WTC11 (cell line): ENCODE data around the gene IL12RB1. TPM values are rescaled to one million over a fixed set of nuclear protein-coding genes. Genes with fewer than 3 reads are reported as not detected.

ENCODE experiments used
- ATAC-seq: fragments of 200-7000 bp; cut with Tn5 transposase; 2 replicates; pipeline ENCODE4 v1.10.0; 2021; ENCODE audit warnings: mild to moderate bottlenecking, moderate library complexity
- CTCF ChIA-PET: fragments of 300-600 bp; sonication (Branson Sonifier 250); formaldehyde crosslinking; loops from one replicate; lab custom pipeline; 2021; ENCODE audit warnings: antibody characterized with exemption; lab: Charles Lee
- POLR2A ChIA-PET: fragments of 350-600 bp; sonication (Branson Sonifier 250); formaldehyde crosslinking; loops from one replicate; lab custom pipeline; 2021; ENCODE audit warnings: antibody characterized with exemption; lab: Charles Lee
- DNase-seq: peaks from one replicate; pipeline ENCODE4 v3.0.0; 2021; ENCODE audit warnings: low spot score
- H3K27ac Mint-ChIP-seq: 2 replicates; pipeline ENCODE4 v1.8.0; 2021; ENCODE audit warnings: mixed read lengths
- H3K27me3 Mint-ChIP-seq: 2 replicates; pipeline ENCODE4 v1.8.0; 2021; ENCODE audit warnings: low read depth, mild to moderate bottlenecking, moderate library complexity, mixed read lengths
- H3K36me3 Mint-ChIP-seq: 2 replicates; pipeline ENCODE4 v1.8.0; 2021; ENCODE audit warnings: mixed read lengths
- H3K4me1 Mint-ChIP-seq: 2 replicates; pipeline ENCODE4 v1.8.0; 2022; ENCODE audit warnings: mixed read lengths
- H3K4me3 Mint-ChIP-seq: 2 replicates; pipeline ENCODE4 v1.8.0; 2021; ENCODE audit warnings: mild to moderate bottlenecking, moderate library complexity, mixed read lengths
- H3K9me3 Mint-ChIP-seq: 2 replicates; pipeline ENCODE4 v1.8.0; 2021; ENCODE audit warnings: mixed read lengths
- PRRX2 ChIP-seq: fragments of 250-450 bp; sonication (Bioruptor Pico); IDR thresholded peaks from 2 replicates; pipeline ENCODE4 v1.8.0; 2021; ENCODE audit warnings: mild to moderate bottlenecking
- RORB ChIP-seq: fragments of 250-450 bp; sonication (Bioruptor Pico); IDR thresholded peaks from 2 replicates; pipeline ENCODE4 v1.9.0; 2021; ENCODE audit warnings: mild to moderate bottlenecking
- TCF7 ChIP-seq: sonication (generic); formaldehyde crosslinking; IDR thresholded peaks from 2 replicates; pipeline ENCODE4 v1.8.0; 2022; ENCODE audit warnings: mild to moderate bottlenecking, low read depth, missing genetic modification reagents, moderate library complexity
- ZBTB21 ChIP-seq: sonication (generic); formaldehyde crosslinking; IDR thresholded peaks from 2 replicates; pipeline ENCODE4 v1.8.1; 2023; ENCODE audit warnings: mild to moderate bottlenecking, missing genetic modification reagents, borderline replicate concordance
- ZNF263 ChIP-seq: sonication (generic); formaldehyde crosslinking; IDR thresholded peaks from 2 replicates; pipeline ENCODE4 v1.8.1; 2022; ENCODE audit warnings: low read depth, mild to moderate bottlenecking, moderate library complexity, missing genetic modification reagents
- ZNF317 ChIP-seq: sonication (generic); formaldehyde crosslinking; IDR thresholded peaks from 2 replicates; pipeline ENCODE4 v1.8.1; 2023; ENCODE audit warnings: low read depth, mild to moderate bottlenecking, moderate library complexity, missing genetic modification reagents, borderline replicate concordance
- ZNF671 ChIP-seq: fragments of 250-450 bp; sonication (Bioruptor Pico); IDR thresholded peaks from 2 replicates; pipeline ENCODE4 v1.8.0; 2021; ENCODE audit warnings: mild to moderate bottlenecking
- total RNA-seq: library from RNA; stranded (reverse); gene quantifications from 3 replicates; pipeline ENCODE4 v1.2.3, GENCODE V29; 2021

The IL12RB1 gene
- total RNA-seq, 1 experiment from 2014 or later = not detected

- DNase-seq (no peak), ATAC-seq (no peak)
- peaks cover 6% of the 10 kb centered on the region; the same call in 1 of the 2 replicates for H3K4me1 Mint-ChIP-seq
- CTCF ChIA-PET = no interaction called here
- no peak overlapping the region for H3K4me3 Mint-ChIP-seq
- H3K36me3 Mint-ChIP-seq = peaks cover 5% of the 10 kb centered on the region
- H3K27ac Mint-ChIP-seq = no peak overlapping the region
- H3K27me3 Mint-ChIP-seq = peaks cover 8% of the 10 kb centered on the region; the same call in 1 of the 2 replicates
- no peak for TF ChIP-seq PRRX2 (CRISPR knock-in tag)
- TF ChIP-seq ZNF671 (CRISPR knock-in tag) = no peak
- no peak for TF ChIP-seq TCF7
- TF ChIP-seq ZBTB21 = no peak
- no peak for TF ChIP-seq RORB
- TF ChIP-seq ZNF317 (CRISPR knock-in tag) = no peak
- TF ChIP-seq ZNF263 = no peak
- POLR2A ChIA-PET = no interaction called here
- peaks cover 3% of the 10 kb centered on the region for H3K9me3 Mint-ChIP-seq
These were observed 77.2 kb downstream of the IL12RB1 start for GRCh38 chr19:18009412-18010066.

Other genes starting within 250 kb of the IL12RB1 start
- gene JAK3, start 239.0 kb downstream of the IL12RB1 start, total RNA-seq = 4.4 to 5.6 TPM (median 5.6 TPM) in 3 replicates
- gene RPL18A, start 227.0 kb downstream of the IL12RB1 start, total RNA-seq = 2,950 to 3,448 TPM (median 3,445 TPM) in 3 replicates
- 2.5 TPM in 3 replicates for gene SLC5A5, start 215.0 kb downstream of the IL12RB1 start, total RNA-seq
- 152 to 159 TPM (median 156 TPM) in 3 replicates for gene CCDC124, start 153.9 kb downstream of the IL12RB1 start, total RNA-seq
- 15.3 to 18.0 TPM (median 17.2 TPM) in 3 replicates for gene KCNN1, start 119.8 kb downstream of the IL12RB1 start, total RNA-seq
- 9.2 to 9.9 TPM (median 9.8 TPM) in 3 replicates for gene ARRDC2, start 78.8 kb downstream of the IL12RB1 start, total RNA-seq
- gene MAST3, start 10.8 kb upstream of the IL12RB1 start, total RNA-seq = 10.8 to 11.5 TPM (median 11.2 TPM) in 3 replicates
- 51.9 to 56.9 TPM (median 53.8 TPM) in 3 replicates for gene PIK3R2, start 66.2 kb upstream of the IL12RB1 start, total RNA-seq
- 20.2 to 30.3 TPM (median 26.2 TPM) in 3 replicates for gene IFI30, start 86.9 kb upstream of the IL12RB1 start, total RNA-seq
- gene MPV17L2, start 106.3 kb upstream of the IL12RB1 start, total RNA-seq = 26.3 to 29.8 TPM (median 28.0 TPM) in 3 replicates
- gene RAB3A, start 117.1 kb upstream of the IL12RB1 start, total RNA-seq = 12.2 to 14.7 TPM (median 14.6 TPM) in 3 replicates
- gene PDE4C, start 139.5 kb upstream of the IL12RB1 start, total RNA-seq = 3.0 to 5.7 TPM (median 3.8 TPM) in 3 replicates
- 0.46 to 1.0 TPM (median 0.61 TPM) in 3 replicates for gene IQCN, start 187.5 kb upstream of the IL12RB1 start, total RNA-seq
- gene JUND, start 194.7 kb upstream of the IL12RB1 start, total RNA-seq = 121 to 137 TPM (median 133 TPM) in 3 replicates
- 373 to 434 TPM (median 409 TPM) in 3 replicates for gene LSM4, start 236.1 kb upstream of the IL12RB1 start, total RNA-seq